SU-DHL-6 (cell line): ENCODE measurements around the gene LDB2.

ENCODE experiments used
- EZH2phosphoT487 ChIP-seq: fragments of 200-600 bp; sonication (generic), shearing (Covaris generic); conservative IDR thresholded peaks from 2 replicates; pipeline ENCODE4 v1.6.1; 2018; ENCODE audit warnings: mild to moderate bottlenecking, antibody characterized with exemption, low read length, moderate library complexity, mixed read lengths
- TF ChIP-seq, protein P1 (sequence below): fragments of 200-600 bp; sonication (generic); IDR thresholded peaks from one replicate; pipeline ENCODE4 v1.5.1; 2017; ENCODE audit warnings: antibody characterized with exemption, mild to moderate bottlenecking, low read length, moderate library complexity; ENCODE audit not compliant: insufficient read depth, poor library complexity, severe bottlenecking

DNA sequence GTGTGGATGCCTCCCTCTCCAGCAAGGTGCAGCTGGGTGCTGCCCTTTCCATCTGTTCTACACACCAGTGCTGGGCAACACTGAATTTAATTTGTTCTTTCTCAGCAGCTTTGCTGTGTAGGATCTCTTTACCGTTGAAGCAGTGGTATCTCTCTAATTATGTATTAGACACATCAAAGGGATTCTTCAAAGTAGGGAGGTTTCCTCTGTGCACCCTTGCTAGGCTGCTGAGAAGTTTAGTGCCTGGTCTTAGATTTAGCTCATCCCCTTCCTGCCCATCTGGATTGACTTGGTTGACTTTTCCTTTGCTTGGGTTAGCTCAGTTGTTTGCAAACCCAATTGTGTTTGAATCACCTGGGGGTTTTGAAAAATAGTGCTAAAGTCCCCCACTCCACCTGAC, 27.8 kb upstream of the LDB2 start:
- TF ChIP-seq, protein P1, sequence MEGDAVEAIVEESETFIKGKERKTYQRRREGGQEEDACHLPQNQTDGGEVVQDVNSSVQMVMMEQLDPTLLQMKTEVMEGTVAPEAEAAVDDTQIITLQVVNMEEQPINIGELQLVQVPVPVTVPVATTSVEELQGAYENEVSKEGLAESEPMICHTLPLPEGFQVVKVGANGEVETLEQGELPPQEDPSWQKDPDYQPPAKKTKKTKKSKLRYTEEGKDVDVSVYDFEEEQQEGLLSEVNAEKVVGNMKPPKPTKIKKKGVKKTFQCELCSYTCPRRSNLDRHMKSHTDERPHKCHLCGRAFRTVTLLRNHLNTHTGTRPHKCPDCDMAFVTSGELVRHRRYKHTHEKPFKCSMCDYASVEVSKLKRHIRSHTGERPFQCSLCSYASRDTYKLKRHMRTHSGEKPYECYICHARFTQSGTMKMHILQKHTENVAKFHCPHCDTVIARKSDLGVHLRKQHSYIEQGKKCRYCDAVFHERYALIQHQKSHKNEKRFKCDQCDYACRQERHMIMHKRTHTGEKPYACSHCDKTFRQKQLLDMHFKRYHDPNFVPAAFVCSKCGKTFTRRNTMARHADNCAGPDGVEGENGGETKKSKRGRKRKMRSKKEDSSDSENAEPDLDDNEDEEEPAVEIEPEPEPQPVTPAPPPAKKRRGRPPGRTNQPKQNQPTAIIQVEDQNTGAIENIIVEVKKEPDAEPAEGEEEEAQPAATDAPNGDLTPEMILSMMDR: no peak
- no peak for TF ChIP-seq EZH2phosphoT487
